NCI-H2081 treated with DMSO at 0.1 percent for 48 hours (cell line): ENCODE results near the gene HYDIN.

Experiments
- DNase-seq: peaks from one replicate; lab custom pipeline; 2025; lab: John Stamatoyannopoulos, UW

HYDIN gene

DNA sequence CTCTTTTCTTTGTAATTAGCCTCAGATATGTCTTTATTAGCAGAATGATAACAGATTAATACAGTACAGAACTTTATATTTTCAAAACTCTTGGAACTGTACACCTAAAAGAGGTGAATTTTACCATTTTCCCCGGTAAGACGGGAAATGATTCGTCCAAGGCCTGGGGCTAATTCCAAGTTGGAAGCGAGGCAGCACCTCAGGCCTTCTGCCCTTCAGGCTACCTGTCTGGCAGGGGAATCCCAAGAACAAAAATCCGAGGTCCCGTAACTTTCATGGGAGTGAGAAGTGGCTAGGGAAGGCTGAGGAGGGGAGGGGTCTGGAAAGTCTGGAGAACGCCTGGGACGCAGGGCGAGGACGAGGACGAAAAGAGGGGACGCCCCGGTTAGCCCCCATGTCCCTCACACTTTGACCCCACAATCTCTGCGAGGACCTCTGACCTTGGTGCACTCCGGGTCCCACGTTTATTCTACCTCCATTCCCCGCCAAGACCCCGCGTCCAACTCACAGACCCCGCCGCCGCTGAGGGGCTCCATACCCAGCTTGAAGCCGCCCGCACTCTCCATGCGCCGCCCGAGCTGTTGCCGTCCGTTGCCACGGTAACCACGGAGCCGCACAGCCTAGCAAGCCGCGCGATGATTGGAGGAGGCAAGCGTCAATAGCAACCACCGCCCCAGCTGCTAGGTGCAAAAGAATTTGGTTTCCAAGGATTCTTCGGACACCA lies at the start of gene HYDIN:
HYDIN (minus strand) TSS at position 601 of the 724 bp plus-strand sequence. CDS start 43,827 bp downstream, outside the sequence.
- DNase-seq = peak; percentile 16

DNA sequence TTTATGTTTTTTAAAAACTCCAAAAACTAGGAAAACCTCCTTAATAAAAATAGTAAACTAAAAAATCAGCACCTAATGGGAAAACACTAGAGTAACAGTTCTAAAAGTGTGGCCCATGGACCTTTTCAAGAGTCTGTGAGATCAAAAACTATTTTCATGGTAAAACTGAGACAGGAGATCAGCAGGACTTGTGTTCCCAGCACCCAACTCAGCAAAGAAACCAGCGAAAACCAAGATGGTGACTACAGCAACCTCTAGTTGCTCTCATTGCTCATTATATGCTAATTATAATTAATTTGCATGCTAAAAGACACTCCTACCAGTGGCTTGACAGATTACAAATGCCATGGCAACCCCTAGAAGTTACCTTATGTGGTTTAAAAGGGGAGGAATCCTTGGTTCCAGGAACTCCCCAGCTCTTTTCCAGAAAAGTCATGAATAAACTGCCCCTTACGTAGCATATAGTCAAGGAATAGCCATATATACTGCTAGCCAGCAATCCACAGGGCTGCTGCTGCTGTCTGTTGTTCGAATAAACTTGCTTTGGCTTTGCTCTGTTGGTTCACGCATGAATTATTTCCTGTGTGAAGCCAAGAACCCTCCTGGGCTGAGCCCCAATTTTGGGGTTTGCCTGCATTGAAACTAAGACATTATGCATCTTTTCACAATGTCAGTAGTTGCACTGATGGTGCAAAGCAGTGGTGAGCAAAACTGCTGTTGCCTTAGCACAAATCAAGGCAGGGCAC lies 46.2 kb upstream of the HYDIN start:
- no peak for DNase-seq

DNA sequence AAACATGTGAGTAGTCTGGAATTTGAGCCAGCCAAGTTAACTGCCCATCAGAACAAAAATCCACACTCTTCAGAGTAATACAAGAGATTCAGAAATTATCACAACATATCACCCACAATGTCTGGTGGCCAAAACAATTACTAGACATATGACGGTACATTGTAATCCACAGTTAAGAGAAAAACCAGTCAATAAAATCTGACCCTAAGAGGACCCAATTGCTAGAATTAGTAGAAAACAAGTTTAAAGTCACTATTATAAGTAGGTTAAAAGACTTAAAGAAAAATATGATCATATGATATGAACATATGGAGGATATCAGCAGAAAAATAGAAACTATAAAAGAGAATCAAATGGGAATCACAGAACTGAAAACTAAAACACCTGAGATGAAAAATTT lies 42.9 kb upstream of the HYDIN start:
- DNase-seq = no peak

DNA sequence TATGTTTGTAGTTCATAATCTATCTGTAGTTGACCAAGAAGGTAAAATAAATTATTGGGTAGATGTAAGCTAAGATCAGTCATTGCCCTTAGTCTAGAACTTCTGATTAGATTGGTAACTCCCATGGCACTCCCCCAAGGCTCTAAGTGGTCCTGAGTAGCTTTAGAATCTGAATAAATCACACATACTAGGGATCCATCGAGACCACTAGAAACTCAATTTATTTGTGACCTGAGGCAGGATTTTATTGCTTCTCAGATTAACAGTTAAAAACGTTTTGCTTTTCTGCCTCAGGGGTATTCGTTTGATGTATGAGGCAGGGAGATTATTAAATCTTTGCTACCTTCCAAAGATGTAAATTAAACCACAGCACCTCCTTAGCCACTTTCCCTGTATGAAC lies 33.8 kb upstream of the HYDIN start:
- DNase-seq = no peak

DNA sequence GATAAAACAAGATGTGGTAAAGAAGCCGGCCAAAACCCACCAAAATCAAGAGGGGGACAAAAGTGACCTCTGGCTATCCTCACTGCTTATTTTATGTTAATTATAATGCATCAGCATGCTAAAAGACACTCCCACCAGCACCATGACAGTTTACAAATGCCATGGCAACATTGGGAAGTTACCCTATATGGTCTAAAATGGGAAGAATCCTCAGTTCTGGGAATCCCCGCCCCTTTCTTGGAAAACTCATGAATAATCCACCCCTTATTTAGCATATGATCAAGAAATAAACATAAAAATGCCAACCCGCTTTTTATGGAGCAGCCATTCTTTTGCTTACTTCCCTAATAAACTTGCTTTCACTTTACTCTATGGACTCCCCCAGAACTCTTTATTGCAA lies 33.1 kb upstream of the HYDIN start:
- DNase-seq = no peak

DNA sequence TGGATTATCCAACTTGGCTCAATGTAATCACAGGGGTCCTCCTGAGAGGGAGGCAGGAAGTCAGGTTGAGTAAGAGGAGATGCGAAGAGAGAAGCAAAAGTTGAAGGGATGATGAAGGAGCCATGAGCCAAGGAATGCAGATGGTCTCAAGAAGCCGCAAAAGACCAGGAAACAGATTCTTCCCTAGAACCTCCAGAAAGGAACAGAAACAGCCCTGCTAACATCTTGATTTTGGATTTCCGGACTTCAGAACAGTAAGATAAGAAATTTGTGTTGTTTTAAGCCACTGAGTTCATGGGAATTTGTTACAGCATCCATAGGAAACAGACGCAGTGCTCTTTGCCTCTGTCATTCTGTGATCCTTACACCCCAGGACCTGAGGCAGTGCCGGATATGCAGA lies 31.9 kb upstream of the HYDIN start:
- DNase-seq = no peak

DNA sequence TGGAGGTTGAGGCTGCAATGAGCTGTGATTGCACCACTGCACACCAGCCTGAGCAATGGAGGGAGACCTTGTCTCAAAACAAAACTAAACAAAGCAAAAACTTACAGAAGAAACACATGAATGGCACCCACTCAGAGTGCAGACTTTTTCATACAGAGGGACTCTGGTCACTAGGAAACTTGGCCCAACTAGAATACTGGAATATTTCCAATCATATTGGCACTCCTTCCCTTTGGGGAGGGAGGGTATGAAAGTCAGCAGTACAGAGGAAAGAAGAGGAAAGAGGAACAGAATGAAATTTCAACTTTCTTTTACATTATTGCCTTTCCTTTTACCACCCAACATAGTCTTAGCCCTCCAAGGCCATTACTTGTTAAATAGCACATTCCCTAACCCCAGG lies 30.5 kb upstream of the HYDIN start:
- no peak for DNase-seq

DNA sequence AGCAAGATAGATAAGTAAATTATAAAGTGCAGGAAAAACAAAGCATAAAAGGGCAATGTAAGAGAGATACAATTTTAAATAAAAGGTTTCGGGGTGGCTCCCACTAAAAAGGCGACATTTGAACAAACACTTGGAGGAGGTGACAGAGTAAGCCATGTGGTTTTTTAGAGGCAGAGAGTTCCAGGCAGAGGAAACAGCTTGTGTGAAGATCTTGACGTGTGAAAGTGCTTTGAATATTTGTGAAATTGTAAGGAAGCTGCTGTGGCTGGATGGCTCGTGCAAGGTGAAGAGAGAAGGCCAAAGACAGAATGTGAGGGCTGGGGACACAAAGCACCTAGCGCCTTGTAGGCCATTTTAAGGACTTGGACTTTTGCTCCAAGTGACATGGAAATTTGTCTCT lies 28.6 kb upstream of the HYDIN start:
- DNase-seq = no peak

DNA sequence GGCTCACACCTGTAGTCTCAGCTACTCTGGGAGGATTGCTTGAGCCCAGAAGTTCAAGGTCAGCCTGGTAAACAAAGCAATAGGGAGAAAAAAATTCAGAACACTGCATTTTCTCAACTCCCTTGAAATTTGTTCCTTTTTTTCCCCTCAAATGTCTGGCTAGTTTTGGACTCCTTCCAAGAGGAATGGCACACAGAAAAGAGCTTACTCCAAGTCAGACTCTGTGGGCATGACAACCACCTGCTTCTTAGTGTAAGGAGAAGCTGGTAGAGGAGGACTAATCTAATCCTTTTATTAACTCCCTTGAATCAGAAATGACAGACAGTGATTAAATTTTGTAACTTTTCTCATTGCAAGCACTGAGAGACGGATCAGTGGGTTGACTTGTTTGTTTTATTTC lies 27.9 kb upstream of the HYDIN start:
- DNase-seq = no peak

DNA sequence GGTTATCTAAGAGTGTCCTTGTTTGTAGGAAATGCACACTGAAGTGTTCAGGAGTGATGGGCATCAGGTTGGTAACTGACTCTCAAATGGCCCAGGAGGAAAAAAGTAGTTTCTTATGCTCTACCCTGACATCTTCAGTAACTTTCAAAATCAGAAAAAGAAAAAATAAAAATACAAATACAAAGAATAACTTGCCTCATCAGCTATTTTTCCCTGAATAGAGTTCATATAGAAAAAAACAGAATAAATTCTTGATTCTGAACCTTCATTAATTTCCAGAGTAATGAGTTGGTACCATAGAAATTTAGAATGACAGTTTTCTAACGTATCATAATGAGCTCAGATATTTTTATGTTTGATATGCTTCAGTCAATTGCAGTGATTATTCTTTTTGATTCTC lies 27.2 kb upstream of the HYDIN start:
- no peak for DNase-seq

DNA sequence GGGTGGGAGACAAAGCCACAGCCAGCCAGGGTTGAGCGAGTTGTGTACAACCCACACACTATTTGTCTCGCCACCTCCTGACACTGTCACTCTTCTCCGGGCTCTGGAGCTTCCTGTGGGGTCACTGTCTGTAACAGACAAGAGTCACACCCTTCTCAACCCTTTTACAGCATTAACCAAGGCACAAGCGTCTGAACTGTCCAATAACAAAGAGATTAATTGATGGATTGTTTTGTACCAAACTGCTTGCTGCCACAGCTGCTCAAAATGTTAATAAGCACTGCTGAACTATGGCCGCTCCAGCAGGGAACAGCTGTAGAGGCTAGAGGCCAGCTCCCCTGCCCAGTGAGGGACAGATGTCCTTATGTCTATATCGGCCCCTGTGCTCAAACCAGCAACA lies 25.2 kb upstream of the HYDIN start:
- no peak for DNase-seq

DNA sequence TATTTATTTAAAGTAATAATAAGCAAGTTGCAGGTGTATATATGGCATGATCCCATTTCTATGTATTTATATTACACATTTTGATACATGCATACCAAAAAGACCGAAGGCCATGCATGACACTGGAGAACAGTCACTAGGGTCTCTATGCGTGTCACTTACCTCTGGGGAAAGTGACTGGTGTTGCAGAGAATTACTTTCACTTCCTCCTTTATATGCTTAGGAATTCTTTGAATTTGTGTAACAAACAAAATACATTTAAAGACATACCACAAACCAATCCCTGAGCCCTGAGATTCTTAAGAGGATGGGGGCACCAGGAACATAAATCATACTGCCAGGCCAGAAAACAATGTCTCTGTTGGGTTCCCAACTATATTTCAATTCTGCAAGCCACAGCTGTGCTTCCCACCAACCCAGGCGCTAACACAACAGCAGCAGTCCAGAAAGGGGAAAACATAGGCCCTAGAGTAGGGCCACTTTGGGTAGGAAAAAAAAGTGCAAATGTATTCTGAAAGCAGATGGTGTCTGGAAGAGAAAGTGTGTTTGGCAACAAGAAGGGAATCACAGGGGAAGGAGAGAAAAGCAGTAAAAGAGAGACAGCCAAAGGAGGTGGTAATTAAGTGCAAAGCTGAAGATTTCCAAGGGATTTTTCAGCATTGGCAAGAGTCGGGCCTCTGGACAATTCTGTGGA lies 24.5 kb upstream of the HYDIN start:
- DNase-seq = no peak

DNA sequence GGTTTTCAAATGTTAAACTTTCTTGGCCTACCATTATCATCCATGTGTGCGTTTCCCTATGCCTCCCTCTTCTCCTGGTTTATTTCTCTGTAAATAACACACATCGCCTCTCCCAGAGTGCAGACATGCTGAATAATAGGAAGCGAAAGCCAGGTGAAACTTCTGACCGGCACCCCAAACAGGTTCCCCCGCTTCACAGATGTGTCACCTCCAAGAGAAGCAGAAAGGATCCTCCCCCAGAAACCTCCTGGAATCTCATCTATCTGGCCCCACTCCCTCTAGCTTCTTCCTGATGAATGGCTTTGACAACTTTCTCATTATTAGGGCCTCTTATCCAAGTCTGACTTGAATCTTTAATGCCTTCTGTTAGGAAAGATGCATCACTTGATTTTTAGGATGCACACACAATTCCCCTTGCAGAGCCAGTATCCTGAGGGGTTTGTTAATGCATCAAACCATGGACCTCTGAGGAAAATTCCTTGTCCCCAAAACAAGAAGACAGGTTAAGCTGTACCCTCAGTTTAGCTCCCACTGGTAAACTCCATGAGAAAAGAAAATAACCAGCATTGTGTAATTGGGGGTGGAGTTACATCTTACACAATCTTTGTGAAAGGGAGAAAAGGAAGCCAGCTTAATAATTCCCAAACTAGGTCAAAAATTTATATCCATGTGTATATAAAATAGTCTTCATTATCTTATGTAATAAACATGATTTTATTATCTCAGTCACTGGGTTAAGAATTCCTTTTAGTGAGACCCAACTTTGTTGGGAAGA lies 20.1 kb upstream of the HYDIN start:
- DNase-seq = no peak

DNA sequence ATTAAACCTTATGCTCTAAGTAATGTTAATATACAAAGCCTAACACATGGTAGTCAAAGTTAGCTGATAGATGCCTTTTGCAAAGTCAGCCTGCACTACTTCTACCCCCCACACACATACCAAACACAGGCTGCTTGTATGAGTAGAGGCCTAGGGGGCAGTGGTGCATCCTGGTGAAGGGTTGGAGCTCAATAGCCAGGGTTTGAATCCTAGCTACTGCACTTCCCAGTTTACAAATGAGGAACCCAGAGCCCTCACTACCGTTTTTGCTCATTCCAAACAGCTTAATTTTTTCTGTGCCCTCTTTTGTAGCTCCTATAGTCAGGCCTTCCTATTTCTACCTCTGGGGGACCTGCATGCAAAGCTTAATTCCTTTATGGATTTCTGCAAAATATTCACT lies 18.9 kb upstream of the HYDIN start:
- no peak for DNase-seq

DNA sequence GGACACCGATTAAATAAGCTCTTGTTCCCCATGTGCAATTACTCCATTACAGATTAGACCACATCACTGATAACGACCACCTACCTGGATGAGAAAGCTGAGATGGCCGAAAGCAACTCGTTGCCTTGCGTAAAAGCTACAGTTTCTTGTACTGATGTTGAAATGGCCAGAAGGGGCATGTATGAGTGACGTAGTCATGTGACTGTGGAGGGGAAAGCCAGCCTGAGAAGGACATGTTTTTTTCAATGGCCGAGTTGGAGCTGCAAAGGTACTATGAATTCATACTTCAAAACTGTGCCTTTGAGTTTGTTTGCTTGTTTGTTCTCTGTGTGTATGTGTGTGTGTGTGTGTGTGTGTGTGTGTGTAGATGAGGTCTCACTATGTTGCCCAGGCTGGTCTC lies 17.0 kb upstream of the HYDIN start:
- no peak for DNase-seq

DNA sequence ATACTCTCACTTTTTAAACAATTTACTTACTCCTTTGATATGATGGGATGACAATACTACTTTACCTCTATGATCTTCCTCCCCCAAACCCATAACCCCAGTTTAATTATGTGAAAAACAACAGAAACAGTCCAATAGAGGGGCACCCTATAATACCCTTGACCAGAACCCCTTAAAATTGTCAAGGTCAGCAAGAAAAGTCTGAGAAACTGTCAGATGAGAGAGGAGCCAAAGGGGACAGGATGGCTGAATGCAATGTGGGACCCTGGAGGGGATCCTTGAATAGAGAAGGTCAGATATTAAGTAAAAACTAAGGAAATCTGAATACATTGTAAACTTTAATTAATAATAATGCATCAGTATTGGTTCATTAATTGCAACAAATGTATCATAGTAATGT lies 15.8 kb upstream of the HYDIN start:
- no peak for DNase-seq

DNA sequence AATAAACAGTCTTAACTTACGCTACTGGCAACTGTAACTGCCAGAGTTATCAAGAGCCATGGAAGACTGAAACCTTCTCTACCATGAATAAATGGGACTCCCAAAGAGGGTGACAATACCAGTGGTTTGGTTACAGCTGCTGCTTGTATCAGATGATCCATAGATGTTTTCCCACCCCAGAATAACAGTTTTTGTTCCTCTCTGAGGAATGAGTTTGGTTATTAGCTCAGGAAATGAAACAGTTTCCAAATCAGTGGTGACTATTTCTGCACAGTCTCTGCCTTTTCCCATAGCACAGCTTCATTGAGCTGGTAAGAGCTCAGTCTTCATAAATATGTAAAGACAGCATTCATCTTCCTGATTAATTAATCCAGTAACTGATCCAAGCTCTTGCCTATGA lies 14.0 kb upstream of the HYDIN start:
- DNase-seq = no peak

DNA sequence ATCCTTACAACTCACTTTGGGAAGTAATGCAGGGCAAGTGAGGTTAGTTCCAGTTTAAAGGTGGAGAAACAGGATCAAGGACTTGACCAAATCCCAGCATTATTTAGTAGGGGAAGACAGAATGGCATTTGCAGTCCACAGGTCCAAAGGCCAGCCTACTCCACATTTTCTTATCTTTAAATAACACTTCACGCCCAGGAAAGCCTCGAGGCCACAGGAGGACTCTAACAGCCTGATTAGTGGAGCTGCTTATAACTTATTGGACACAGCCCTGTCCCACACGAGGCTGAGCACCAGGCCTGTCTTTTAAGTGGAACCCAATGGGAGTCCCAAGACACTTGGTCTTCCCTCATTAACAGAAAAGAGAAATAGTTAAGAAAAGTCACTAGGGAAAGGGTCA lies 12.1 kb upstream of the HYDIN start:
- no peak for DNase-seq

DNA sequence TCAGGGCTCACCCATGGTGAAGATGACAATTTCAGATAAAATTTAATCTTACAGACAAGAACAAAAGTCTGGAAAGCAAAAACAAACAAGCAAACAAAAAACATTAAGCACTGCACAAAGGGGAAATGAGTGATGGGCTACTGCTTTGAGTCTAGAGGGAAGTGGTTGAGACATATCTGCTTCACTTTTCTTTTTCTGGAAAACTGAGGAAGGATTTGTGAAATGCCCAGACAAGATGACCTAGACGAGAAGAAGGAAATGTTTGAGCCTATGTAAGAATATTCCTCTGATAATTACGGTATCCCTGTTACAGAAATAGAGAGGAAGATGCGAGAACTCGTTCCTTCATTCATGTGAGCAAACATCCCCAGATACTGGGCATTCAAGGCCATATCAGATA lies 11.5 kb upstream of the HYDIN start:
- DNase-seq = no peak

DNA sequence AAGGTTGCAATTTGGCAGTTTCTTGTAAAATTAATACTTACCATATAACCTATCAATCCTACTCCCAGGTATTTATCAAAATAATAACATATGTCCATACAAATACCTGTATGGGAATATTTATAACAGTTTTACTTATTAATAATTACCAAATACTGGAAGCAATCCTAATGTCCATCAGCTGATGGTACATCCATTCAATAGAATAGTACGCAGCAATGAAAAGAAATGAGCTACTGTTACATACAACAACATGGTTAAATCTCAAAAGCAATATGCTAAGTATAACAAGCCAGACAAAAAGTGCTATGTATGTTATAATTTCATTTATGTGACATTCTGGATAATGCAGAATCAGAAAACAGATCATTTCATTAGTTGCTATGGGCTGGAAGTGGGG lies 1.2 kb downstream of the HYDIN start:
- DNase-seq = no peak

DNA sequence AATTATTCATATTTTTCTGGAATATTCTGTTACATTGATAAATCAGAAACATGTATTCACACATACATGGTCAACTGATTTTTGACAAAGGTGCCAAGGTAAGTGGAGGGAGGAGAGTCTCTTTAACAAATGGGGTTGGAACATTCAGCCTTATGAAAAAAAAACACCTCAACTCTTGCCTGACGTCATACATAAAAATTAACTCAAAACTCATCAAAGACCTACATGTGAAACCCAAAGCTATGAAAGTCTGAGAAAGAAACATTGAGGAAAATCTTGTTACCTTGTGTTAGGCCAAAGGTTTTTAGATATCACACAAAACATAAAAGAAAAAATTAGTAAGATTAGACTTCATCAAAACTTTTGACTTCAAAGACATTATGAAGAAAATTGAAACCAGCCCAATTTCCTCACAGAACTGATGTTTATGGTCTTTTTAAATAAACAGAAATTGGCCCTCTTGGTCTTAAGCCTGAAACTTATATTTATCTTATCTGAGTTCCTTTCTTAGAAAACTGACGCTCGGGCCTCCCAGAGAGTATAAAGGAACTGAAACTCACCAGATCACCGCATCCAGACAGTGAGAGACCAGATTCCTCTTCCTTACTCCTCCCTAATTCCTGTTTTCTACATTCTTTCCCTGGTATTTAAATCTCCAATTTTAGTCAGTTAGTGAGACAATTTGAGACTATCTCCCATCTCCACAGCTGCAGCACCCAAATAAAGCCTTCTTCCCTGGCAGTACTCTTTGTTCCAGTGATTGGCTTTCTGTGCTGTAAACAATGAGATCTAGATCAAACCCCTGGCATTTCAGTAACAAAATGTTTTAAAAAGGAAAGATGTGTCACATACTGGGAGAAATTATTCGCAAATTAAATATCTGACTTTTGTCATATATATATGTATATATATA lies 4.0 kb downstream of the HYDIN start:
- DNase-seq = no peak
